Stimulated activated naive CD4-positive, alpha-beta T cell treated with Interleukin-2 at 50 U/mL for 16 hours (primary cell): Measurements from ENCODE around the gene PLPP4.

ENCODE experiments used
- DNase-seq: peaks from one replicate; lab custom pipeline; 2025; lab: John Stamatoyannopoulos, UW

Gene PLPP4

DNA sequence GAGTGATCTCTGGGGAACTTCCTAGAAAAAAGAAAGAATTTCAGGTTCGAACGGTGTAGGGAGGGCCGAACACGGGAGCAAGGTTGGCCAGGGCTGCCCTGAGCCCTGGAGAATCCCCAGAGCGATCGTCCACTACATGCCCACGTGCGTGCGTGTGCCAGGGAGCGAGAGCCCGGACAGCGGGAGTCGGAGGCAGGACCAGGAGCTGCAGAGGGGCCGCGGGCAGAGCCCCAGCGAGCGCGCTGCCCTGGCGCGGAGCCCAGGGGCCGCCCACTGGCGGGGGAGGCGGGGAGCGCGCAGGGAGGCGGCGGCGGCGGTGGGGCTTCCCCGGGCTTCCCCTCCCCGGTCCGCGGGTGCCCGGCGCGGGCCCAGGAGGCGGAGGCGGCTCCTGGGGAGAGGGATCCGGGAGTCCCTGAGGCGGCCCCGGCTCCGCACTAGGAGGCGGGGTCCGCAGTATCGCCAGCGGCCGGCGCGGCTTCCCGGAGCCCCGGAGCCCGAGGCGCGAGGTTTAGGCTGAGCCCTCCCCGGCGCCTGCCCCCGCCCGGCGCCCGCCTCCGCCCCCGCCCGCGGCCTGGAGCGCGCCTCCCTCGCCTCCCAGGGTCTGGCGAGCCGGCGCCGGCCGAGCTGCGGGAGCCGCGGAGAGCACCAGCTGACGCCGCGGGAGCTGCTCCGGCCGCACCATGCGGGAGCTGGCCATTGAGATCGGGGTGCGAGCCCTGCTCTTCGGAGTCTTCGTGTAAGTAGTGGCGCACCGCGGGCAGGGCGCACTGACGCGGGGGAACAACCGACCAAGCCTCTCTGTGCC, at the start of gene PLPP4:
TSS of gene PLPP4 (plus strand) at position 602 of the 805 bp plus-strand sequence. CDS start at position 681, 79 bp downstream.
- DNase-seq: no peak

- no peak for DNase-seq
Observed at GRCh38 chr10:120409816-120410215, 47.2 kb upstream of the PLPP4 start.

DNA sequence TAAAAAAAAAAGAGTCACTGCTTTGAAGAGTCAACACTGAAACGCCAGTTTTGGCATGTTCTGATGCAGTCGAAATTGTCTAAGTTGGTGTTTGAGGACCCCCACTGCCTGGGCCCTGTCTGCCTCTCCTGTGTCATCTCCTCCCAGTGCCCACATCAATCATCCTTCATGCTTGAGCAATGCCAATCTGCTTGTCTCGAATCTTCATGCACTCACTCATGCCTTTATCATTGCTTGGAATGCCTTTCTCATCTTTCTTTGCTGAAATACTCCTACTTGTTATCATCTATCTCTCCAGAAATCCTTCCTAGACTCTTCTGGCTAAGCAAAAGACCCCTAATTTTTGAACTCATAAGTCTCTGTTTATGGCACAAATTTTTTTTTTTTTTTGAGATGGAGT, 42.1 kb upstream of the PLPP4 start:
- no peak for DNase-seq

- no peak for DNase-seq
Observed at GRCh38 chr10:120415709-120416330, 41.2 kb upstream of the PLPP4 start.

- no peak for DNase-seq
Observed at GRCh38 chr10:120420421-120420820, 36.6 kb upstream of the PLPP4 start.

GRCh38 chr10:120421250-120421649, 35.8 kb upstream of the PLPP4 start:
- no peak for DNase-seq

- no peak for DNase-seq
Observed at GRCh38 chr10:120422457-120422856, 34.6 kb upstream of the PLPP4 start.

GRCh38 chr10:120423431-120424197, 33.4 kb upstream of the PLPP4 start:
- no peak for DNase-seq

GRCh38 chr10:120424198-120424464, 32.9 kb upstream of the PLPP4 start:
- no peak for DNase-seq

DNA sequence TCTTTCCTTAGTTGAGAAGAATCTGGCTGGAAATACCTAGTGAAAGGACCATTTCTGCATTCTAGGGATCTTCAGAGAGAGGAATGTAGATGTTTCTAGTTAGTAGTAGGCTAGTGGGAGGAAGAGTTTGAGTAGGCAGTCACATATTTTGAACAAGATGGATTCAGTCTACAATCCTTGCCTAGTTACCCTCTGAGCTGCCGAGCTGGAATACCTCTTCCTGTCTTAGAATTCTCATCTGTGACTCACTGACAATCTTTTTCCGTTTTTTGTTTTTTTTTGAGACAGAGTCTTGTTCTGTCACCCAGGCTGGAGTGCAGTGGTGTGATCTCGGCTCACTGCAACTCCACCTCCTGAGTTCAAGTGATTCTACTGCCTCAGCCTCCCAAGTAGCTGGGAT, 30.7 kb upstream of the PLPP4 start:
- DNase-seq: no peak

DNA sequence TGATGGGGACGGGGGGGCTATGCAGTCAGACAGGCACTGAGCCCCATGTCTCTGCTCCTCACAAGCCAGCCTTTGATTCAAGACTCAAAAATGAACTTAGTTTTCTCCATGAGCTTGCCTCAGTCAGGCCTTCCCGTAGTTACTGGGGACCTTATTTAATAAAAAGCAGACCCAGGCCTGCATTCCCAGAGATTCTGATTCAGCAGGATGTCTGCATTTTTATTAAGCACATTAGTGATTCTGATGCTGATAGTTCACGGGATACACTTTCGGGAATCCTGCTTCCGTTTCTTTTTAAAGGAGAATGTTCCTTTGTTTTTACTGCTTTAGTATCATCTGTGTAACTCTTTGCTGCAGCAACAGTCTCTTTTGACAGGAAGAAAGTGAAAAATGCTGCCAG, 28.3 kb upstream of the PLPP4 start:
- no peak for DNase-seq

DNA sequence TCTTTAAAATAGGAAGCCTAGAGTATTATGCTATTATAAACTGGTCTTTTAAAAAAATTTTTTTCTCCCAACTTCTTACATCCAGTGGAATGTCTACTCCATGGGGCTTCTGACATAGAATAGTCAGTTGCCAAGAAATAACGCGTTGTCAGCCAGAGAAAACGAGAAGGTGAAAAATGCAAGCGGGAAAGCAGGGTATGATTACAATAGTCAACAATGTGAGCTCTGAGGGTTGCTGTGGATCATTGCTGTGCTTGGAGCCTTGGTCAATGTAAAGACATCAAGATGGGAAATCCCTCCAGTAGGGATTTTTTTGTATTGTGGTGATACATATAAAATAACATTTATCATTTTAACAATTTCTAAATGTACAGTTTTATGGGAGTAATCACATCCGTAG, 27.6 kb upstream of the PLPP4 start:
- no peak for DNase-seq

- no peak for DNase-seq
Observed at GRCh38 chr10:120431251-120431651, 25.8 kb upstream of the PLPP4 start.

- no peak for DNase-seq
Observed at GRCh38 chr10:120432209-120432608, 24.8 kb upstream of the PLPP4 start.

GRCh38 chr10:120433141-120433540, 23.9 kb upstream of the PLPP4 start:
- no peak for DNase-seq

DNA sequence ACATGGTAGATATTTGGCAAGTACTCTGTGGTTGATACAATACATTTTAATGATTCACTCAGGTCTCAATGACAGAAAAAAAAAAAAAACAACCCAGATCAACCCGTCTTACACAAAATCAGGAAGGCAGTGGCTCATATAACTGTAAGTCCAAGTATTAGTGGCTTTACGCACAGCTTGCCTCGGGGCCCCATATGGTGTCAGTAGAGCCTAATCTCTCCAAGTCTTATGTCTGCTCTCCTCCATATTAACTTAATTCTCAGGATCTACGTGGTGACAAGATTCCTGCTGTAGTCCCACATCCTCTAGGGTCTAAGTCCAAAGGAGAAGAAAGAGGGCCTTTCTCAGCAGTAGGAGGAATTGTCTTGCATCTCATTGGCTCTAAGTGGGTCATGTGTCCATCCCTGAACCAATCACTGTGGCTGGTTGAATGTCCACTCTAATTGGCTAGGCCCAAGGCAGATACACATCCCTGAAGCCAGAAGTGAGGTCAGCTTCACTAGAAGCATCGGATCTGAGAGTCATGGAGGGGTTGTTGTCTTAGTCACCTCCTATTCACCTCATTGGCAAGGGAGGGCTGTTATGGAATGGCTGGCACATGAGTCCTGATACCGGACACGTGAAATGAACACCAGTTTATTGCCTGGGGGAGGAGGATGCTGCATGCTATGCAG, 20.5 kb upstream of the PLPP4 start:
- no peak for DNase-seq

- DNase-seq: no peak
Observed at GRCh38 chr10:120437541-120437940, 19.5 kb upstream of the PLPP4 start.

DNA sequence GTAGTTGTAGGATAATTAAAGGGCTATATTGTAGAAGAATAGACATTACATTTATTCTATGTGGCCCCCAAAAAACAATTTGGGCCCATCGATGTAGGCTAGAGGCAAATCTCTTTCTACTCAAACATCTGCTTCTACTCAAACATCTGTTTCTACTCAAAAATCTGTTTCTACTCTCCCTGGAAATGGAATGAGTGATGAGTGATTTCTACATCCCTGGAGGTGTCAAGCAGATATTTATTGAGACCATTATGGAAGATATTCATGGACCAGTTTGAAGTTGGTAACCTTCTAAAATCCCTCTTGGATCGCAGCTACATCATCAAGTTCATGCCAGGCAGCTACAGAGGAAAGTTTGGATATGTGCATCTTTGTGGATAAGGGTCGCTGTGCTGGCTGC, 5.1 kb upstream of the PLPP4 start:
- no peak for DNase-seq

- DNase-seq: no peak
Observed at GRCh38 chr10:120453319-120453718, 3.7 kb upstream of the PLPP4 start.

- DNase-seq: no peak
Observed at GRCh38 chr10:120453886-120454285, 3.1 kb upstream of the PLPP4 start.

DNA sequence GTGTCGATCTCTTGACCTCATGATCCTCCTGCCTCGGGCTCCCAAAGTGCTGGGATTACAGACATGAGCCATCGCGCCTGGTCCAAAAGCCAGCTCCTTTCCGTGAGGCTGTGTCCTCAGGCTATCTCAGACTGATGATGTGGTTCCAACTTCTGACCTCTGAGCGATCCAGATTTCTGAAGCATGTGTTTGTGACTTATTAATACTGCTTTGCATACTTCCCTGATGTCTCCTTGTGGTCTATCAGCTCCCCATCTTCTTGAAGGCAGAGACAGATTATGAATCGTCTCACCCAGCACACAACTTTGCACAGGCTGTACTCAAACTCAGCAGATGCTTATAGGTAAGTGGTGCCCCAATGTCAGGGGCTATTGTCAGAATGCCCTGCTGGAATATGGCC, 2.0 kb upstream of the PLPP4 start:
- DNase-seq: no peak

GRCh38 chr10:120455606-120456005, 1.4 kb upstream of the PLPP4 start:
- no peak for DNase-seq
